ENCODE results near the gene MMAA. TPM values are rescaled to one million over a fixed set of nuclear protein-coding genes. Genes with fewer than 3 reads are reported as not detected.

Gene MMAA
- total and polyA plus RNA-seq, 9 of the 15 experiments (the other 6 are each of a cell fraction or from before 2014, with no cell fraction given): 0.86 to 2.3 (median 1.4) TPM

DNA sequence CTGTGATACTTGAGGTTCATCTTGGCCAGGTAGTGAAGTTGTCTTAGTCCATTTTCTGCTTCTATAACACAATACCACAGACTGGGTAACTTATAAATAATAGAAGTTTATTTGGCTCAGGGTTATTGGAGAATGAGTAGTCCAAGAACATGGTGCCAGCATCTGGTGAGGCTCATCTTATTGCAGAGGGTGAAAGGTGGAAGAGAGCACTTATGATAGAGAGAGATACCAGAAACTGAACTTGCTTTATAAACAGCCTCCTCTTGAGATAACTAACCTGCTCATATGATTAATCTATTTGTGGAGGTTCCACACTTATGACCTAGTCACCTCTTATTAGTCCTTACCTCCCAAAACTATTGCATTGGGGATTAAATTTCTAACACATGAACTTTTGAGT is 62.3 kb downstream of the MMAA start:
- DNase-seq (ENCODE audit: extremely low read depth in 1 of 4, low spot score in 3 of 4): no peak
- H2AFZ ChIP-seq (ENCODE audit: low read depth, low read length): no peak overlapping the region
- no peak overlapping the region for H3K9ac ChIP-seq (ENCODE audit: insufficient read depth in 1 of 2, low read depth in 2 of 2, low read length in 2 of 2)
- ChIA-PET CTCF (ENCODE audit: low intra/inter-chr PET ratio) (no interaction called here), POLR2A (no interaction called here)
- H3K27me3 ChIP-seq (ENCODE audit: control insufficient read depth in 2 of 2, insufficient read depth in 2 of 2, low read length in 2 of 2): no peaks in the 10 kb centered on the region
- no peaks in the 10 kb centered on the region for H3K4me1 ChIP-seq (replicated peaks in 1 of 2; ENCODE audit: control insufficient read depth in 2 of 2, insufficient read depth in 2 of 2, low read length in 2 of 2)
- no peak for ATAC-seq
- in situ Hi-C loops (cut with MboI) (no loop called here), intact Hi-C loops (cut with micrococcal nuclease) (no loop called here)
- H3K9me1 ChIP-seq (ENCODE audit: control insufficient read depth, insufficient read depth, low read length): no peaks in the 10 kb centered on the region
- no peaks in the 10 kb centered on the region for H4K20me1 ChIP-seq (replicated peaks; ENCODE audit: control insufficient read depth, insufficient read depth, low read length)
- TF ChIP-seq SIX5 (IDR thresholded peaks at IDR 0.05; ENCODE audit: borderline replicate concordance in 1 of 2, insufficient read depth in 1 of 2, low read depth in 1 of 2, low read length in 2 of 2) (no peak), SREBF1 (IDR thresholded peaks at IDR 0.05; ENCODE audit: borderline replicate concordance, low read depth, low read length) (no peak), ARHGAP35 (IDR thresholded peaks at IDR 0.05; ENCODE audit: partially characterized antibody) (no peak), ESRRA (IDR thresholded peaks at IDR 0.05; ENCODE audit: borderline replicate concordance, low read depth) (no peak)
- BruUV-seq (replicated peaks): no TSS peak
- no peaks in the 10 kb centered on the region for H3K79me2 ChIP-seq (ENCODE audit: control insufficient read depth, insufficient read depth, low read length)
- H3K4me2 ChIP-seq (ENCODE audit: insufficient read depth, low read length): no peak overlapping the region
- H3K9me3 ChIP-seq (replicated peaks; ENCODE audit: control insufficient read depth, insufficient read depth, low read depth, low read length): no peaks in the 10 kb centered on the region
- H3K27ac ChIP-seq (ENCODE audit: extremely low read depth, low read depth, low read length): no peak overlapping the region
- FAIRE-seq: no peak
- no peaks in the 10 kb centered on the region for H3K36me3 ChIP-seq (ENCODE audit: control insufficient read depth, insufficient read depth, low read length)
- H3K4me3 ChIP-seq: no peak overlapping the region

DNA sequence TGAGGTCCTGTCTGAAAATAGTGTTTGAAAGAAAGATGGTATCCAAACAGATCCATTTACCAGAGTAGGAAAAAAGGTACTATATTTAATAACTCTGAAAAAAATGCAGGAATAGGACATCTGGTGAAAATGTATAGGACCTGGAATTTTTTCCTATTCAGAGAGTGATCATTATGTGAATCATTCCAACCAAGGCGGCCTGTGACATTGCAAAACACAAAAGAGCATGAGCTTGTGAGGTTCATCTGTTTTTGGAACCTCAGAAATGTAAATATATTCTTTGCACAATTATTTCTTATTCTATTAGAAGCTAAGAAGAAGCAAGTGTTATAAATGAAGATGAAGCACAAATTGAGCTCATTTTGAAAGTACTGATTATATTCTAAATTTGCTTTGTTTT is 62.8 kb downstream of the MMAA start:
- Histone ChIP-seq H3K79me2 (ENCODE audit: control insufficient read depth, insufficient read depth, low read length) (no peaks in the 10 kb centered on the region), H4K20me1 (replicated peaks; ENCODE audit: control insufficient read depth, insufficient read depth, low read length) (no peaks in the 10 kb centered on the region), H3K9ac (ENCODE audit: insufficient read depth in 1 of 2, low read depth in 2 of 2, low read length in 2 of 2) (no peak overlapping the region), H3K9me1 (ENCODE audit: control insufficient read depth, insufficient read depth, low read length) (no peaks in the 10 kb centered on the region), H3K4me1 (replicated peaks in 1 of 2; ENCODE audit: control insufficient read depth in 2 of 2, insufficient read depth in 2 of 2, low read length in 2 of 2) (no peaks in the 10 kb centered on the region), H3K36me3 (ENCODE audit: control insufficient read depth, insufficient read depth, low read length) (no peaks in the 10 kb centered on the region), H3K27ac (ENCODE audit: extremely low read depth, low read depth, low read length) (no peak overlapping the region), H3K9me3 (replicated peaks; ENCODE audit: control insufficient read depth, insufficient read depth, low read depth, low read length) (no peaks in the 10 kb centered on the region), H3K4me3 (no peak overlapping the region), H3K4me2 (ENCODE audit: insufficient read depth, low read length) (no peak overlapping the region), H2AFZ (ENCODE audit: low read depth, low read length) (no peak overlapping the region), H3K27me3 (ENCODE audit: control insufficient read depth in 2 of 2, insufficient read depth in 2 of 2, low read length in 2 of 2) (no peaks in the 10 kb centered on the region)
- CTCF ChIA-PET (ENCODE audit: low intra/inter-chr PET ratio): no interaction called here
- in situ Hi-C loops (cut with MboI) (no loop called here), intact Hi-C loops (cut with micrococcal nuclease) (no loop called here)
- TF ChIP-seq ZNF766 (CRISPR knock-in tag; conservative IDR thresholded peaks at IDR 0.05): no peak
- no peak for TF ChIP-seq EWSR1 (IDR thresholded peaks at IDR 0.05; ENCODE audit: borderline replicate concordance, low read depth, partially characterized antibody)
- TF ChIP-seq, protein P1, sequence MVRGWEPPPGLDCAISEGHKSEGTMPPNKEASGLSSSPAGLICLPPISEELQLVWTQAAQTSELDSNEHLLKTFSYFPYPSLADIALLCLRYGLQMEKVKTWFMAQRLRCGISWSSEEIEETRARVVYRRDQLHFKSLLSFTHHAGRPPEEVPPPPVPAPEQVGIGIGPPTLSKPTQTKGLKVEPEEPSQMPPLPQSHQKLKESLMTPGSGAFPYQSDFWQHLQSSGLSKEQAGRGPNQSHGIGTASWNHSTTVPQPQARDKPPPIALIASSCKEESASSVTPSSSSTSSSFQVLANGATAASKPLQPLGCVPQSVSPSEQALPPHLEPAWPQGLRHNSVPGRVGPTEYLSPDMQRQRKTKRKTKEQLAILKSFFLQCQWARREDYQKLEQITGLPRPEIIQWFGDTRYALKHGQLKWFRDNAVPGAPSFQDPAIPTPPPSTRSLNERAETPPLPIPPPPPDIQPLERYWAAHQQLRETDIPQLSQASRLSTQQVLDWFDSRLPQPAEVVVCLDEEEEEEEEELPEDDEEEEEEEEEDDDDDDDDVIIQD (CRISPR knock-in tag; IDR thresholded peaks at IDR 0.05): no peak
- no peak for ATAC-seq
- no peak for FAIRE-seq
- BruUV-seq (replicated peaks): no TSS peak
- no peak for DNase-seq (ENCODE audit: extremely low read depth in 1 of 4, low spot score in 3 of 4)
- 0% methylated on average over 1 of the region's 1 CpG for WGBS (ENCODE audit: insufficient coverage, low coverage, missing lambda C conversion rate)
- POLR2A ChIA-PET: no interaction called here
